Left ventricle myocardium inferior (tissue), 1 donor: ENCODE data around the gene EXOC4. TPM values are rescaled to one million over a fixed set of nuclear protein-coding genes. Genes with fewer than 3 reads are reported as not detected.
A peak's percentile ranks its signal among the peaks of the same experiment; 100 is the strongest.

Experiments used
- DNase-seq: peaks from one replicate; pipeline ENCODE4 v3.0.0-alpha.2; 2020
- H3K27ac ChIP-seq: fragments of 200-600 bp; replicated peaks from 2 replicates; pipeline ENCODE4 v1.8.0; 2021
- H3K27me3 ChIP-seq: fragments of 200-600 bp; 2 replicates; pipeline ENCODE4 v1.8.0; 2021; ENCODE audit warnings: low read depth
- H3K36me3 ChIP-seq: fragments of 200-600 bp; 2 replicates; pipeline ENCODE4 v1.8.0; 2021
- H3K4me1 ChIP-seq: fragments of 200-600 bp; 2 replicates; pipeline ENCODE4 v1.8.0; 2021
- H3K4me3 ChIP-seq: fragments of 200-600 bp; 2 replicates; pipeline ENCODE4 v1.8.0; 2021; ENCODE audit warnings: mild to moderate bottlenecking, moderate library complexity
- H3K9me3 ChIP-seq: fragments of 200-600 bp; replicated peaks from 2 replicates; pipeline ENCODE4 v1.8.0; 2021
- CTCF ChIP-seq: fragments of 200-600 bp; IDR thresholded peaks from 2 replicates; pipeline ENCODE4 v1.8.0; 2021; ENCODE audit warnings: antibody characterized with exemption, mild to moderate bottlenecking, borderline replicate concordance
- intact Hi-C: fragments of 100-400 bp; cut with micrococcal nuclease; formaldehyde crosslinking; loops from one replicate; pipeline ENCODE4 v1.11.0; 2022
- total RNA-seq: library from RNA; stranded (reverse); fragmentation: NEBNext Ultra II Directional; extraction: Animal tissue kit (Norgen Biotek cat#: 25700); gene quantifications from one replicate; pipeline ENCODE4 v1.2.1, GENCODE V29; 2021
- donor health status: DM: no; HTN: yes; CAD: no; lungs with severe emphysema.

The EXOC4 gene
- total RNA-seq, 1 donor from 2014 or later, result 33.8 TPM

DNA sequence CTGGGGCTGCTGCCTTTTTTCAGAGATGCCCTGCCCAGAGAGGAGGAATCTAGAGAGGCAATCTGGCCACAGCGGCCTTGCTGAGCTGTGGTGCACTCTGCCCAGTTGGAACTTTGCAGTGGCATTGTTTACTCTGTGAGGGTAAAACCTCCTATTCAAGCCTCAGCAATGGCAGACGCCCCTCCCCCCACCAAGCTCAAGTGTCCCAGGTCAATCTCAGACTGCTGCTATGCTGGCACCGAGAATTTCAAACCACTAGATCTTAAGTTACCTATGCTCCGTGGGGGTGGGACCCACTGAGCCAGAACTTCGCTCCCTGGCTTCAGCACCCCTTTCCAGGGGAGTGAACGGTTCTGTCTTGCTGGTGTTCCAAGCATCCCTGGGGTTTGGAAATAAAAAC, 77.2 kb downstream of the EXOC4 start:
- Histone ChIP-seq H3K27me3 (no peaks in the 10 kb centered on the region), H3K4me1 (no peaks in the 10 kb centered on the region), H3K27ac (no peak overlapping the region), H3K36me3 (peaks cover 28% of the 10 kb centered on the region), H3K9me3 (peaks cover 20% of the 10 kb centered on the region), H3K4me3 (no peak overlapping the region)
- TF ChIP-seq CTCF, result no peak
- intact Hi-C loops, result no loop called here
- no peak for DNase-seq

DNA sequence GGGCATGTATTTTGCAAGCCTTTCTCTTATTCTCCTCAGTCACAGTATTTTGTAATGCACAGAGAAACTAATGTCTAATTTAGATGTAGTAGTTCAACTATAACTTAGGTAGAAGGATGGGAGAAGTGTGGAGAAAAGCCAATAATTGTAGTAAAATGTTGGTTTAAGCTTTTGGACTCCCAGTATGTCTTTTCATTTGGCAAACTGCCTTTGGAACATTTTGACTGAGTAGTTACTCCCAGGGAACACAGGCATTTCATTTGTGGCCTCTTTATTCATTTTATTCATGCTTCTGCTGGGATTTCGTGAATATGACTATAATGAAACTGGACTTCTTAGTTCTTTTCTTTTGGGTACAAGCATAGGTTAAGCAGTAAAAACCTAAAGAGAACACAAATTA, 79.0 kb downstream of the EXOC4 start:
- no peaks in the 10 kb centered on the region for H3K27me3 ChIP-seq
- H3K36me3 ChIP-seq, result peaks cover 20% of the 10 kb centered on the region
- H3K27ac ChIP-seq, result no peak overlapping the region
- no peak overlapping the region for H3K4me3 ChIP-seq
- no peak for DNase-seq
- H3K4me1 ChIP-seq, result no peaks in the 10 kb centered on the region
- intact Hi-C loops, result no loop called here
- peaks cover 7% of the 10 kb centered on the region for H3K9me3 ChIP-seq
- no peak for TF ChIP-seq CTCF

- Histone ChIP-seq H3K4me3 (no peak overlapping the region), H3K27ac (no peak overlapping the region), H3K4me1 (peaks cover under 1% of the 10 kb centered on the region), H3K27me3 (no peaks in the 10 kb centered on the region), H3K9me3 (peaks cover 49% of the 10 kb centered on the region), H3K36me3 (peaks cover 36% of the 10 kb centered on the region)
- no peak for DNase-seq
- no peak for TF ChIP-seq CTCF
- intact Hi-C loops, result no loop called here
These were observed 86.9 kb downstream of the EXOC4 start for GRCh38 chr7:133339772-133340171.

DNA sequence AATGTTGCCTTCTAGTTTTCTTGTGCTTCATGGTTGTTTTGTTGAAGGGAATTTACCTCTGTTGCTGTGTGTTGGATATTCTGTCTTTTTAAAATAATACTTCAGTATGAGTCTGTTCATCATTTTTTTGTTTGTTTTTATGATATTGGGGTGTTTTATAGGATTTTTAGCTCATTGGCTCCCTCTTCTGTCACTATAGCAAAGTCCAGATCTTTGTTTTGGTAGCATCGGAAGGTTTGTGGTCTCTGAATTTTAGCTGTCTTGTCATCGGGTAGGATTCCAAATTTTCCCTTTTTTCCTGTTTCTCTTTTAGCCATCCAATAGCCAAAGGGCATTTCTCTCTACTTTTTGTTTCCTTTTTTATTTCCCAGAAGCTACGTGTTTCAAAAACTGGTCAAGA, 91.4 kb downstream of the EXOC4 start:
- intact Hi-C loops, result no loop called here
- TF ChIP-seq CTCF, result peak; percentile 54
- Histone ChIP-seq H3K27ac (no peak overlapping the region), H3K4me3 (no peak overlapping the region), H3K9me3 (peaks cover 37% of the 10 kb centered on the region), H3K4me1 (peaks cover 17% of the 10 kb centered on the region), H3K36me3 (peaks cover 18% of the 10 kb centered on the region), H3K27me3 (no peaks in the 10 kb centered on the region)
- no peak for DNase-seq

- Histone ChIP-seq H3K9me3 (peaks cover 25% of the 10 kb centered on the region), H3K27me3 (no peaks in the 10 kb centered on the region), H3K27ac (no peak overlapping the region), H3K4me3 (no peak overlapping the region), H3K36me3 (peaks cover 9% of the 10 kb centered on the region), H3K4me1 (peaks cover 17% of the 10 kb centered on the region)
- intact Hi-C loops, result no loop called here
- no peak for TF ChIP-seq CTCF
- DNase-seq, result no peak
These were observed 93.0 kb downstream of the EXOC4 start for GRCh38 chr7:133345690-133346421.
